GM12864 (cell line): ENCODE results near the gene PPHLN1.

Source experiments
- DNase-seq: peaks from one replicate; pipeline ENCODE4 v3.0.0-alpha.2; 2011; ENCODE audit warnings: low read depth
- H3K4me3 ChIP-seq: 2 replicates; pipeline ENCODE4 v1.5.1; 2011; ENCODE audit warnings: mild to moderate bottlenecking, low read depth, low read length, control low read depth
- TF ChIP-seq, protein P1 (sequence below): IDR thresholded peaks from 2 replicates; pipeline ENCODE4 v1.5.1; 2011; ENCODE audit warnings: low read depth, mild to moderate bottlenecking, moderate library complexity, low read length, control low read depth, inconsistent platforms; ENCODE audit errors: missing control alignments

Gene PPHLN1

DNA sequence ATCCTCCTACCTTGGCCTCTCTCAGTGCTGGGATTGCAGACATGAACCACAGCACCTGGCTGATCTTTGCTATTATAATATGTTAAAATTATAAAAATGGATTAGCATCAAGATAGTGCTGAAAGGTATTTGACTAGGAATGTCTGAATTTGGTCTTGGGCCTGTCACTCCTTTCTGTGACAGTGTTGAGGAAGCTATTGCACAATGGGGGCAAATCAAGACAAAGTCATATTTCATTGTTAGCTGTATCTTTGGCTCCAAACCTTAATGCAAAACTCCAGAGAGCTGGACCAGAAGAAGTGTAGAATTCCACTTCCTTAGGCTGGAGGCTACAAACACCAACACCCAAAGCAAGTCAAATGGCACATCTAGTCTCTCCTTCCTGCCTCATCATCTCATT lies 42.2 kb upstream of the PPHLN1 start:
- TF ChIP-seq, protein P1, sequence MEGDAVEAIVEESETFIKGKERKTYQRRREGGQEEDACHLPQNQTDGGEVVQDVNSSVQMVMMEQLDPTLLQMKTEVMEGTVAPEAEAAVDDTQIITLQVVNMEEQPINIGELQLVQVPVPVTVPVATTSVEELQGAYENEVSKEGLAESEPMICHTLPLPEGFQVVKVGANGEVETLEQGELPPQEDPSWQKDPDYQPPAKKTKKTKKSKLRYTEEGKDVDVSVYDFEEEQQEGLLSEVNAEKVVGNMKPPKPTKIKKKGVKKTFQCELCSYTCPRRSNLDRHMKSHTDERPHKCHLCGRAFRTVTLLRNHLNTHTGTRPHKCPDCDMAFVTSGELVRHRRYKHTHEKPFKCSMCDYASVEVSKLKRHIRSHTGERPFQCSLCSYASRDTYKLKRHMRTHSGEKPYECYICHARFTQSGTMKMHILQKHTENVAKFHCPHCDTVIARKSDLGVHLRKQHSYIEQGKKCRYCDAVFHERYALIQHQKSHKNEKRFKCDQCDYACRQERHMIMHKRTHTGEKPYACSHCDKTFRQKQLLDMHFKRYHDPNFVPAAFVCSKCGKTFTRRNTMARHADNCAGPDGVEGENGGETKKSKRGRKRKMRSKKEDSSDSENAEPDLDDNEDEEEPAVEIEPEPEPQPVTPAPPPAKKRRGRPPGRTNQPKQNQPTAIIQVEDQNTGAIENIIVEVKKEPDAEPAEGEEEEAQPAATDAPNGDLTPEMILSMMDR, result no peak
- no peak for DNase-seq

DNA sequence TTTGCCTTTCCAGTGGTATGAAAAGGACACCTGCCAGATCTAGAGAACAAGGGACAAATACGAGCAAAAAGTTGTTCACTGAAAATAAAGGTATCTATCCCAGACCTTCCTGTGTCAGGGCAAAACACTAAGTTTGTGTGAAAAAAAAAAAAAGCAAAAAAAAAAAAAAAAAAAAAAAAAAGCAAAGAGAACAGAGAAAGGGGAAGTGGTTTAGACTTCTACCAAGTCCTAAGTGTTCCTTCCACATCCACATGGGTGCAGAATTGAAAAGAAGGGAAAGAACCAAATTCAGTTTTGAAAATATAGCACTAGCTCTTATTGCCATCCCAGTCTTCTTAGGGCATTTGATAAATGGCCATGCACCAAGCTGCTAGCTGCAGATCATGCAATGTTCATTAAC lies 41.8 kb upstream of the PPHLN1 start:
- H3K4me3 ChIP-seq, result no peak overlapping the region
- DNase-seq, result no peak
- TF ChIP-seq, protein P1, result peak; percentile 6

More for the DNA sequence above, 42.2 kb upstream of the PPHLN1 start:
- H3K4me3 ChIP-seq, result no peak overlapping the region

DNA sequence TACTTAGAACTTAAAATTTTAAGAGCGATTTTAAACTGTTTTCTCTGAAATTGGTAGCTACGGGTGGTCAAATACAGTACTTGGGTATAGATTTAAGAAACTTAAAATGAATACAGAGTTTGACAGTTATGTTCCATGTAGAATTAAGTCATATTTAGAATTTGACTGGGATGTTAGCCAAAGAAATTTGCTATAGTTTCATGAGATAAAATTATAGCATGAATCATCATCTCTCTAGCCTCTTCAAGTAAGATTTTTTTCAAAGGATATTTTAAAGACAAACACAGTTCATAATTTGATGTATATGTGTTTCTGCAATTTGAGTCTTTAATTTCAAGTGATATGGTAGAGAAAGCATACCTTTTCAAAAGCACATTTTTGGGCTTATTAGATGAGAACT lies 41.1 kb upstream of the PPHLN1 start:
- DNase-seq, result no peak
- TF ChIP-seq, protein P1, result no peak

DNA sequence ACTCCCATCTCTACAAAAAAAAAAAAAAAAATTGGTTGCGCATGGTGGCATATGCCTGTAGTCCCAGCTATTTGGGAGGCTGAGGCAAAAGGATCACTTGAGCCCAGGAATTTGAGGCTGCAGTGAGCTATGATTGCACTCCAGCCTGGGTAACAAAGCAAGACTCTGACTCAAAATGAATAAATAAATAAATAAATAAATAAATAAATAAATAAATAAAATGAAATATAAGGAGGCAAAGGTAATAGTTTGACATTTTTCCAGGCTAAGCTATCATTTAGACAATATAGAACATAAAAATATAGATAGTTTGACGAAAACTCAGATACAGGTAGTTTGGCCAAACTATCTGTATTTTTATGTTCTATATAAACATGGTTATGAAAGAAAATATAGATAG lies 40.5 kb upstream of the PPHLN1 start:
- no peak for DNase-seq
- TF ChIP-seq, protein P1, result no peak
- H3K4me3 ChIP-seq, result no peak overlapping the region

More for the DNA sequence above, 41.1 kb upstream of the PPHLN1 start:
- no peak overlapping the region for H3K4me3 ChIP-seq

DNA sequence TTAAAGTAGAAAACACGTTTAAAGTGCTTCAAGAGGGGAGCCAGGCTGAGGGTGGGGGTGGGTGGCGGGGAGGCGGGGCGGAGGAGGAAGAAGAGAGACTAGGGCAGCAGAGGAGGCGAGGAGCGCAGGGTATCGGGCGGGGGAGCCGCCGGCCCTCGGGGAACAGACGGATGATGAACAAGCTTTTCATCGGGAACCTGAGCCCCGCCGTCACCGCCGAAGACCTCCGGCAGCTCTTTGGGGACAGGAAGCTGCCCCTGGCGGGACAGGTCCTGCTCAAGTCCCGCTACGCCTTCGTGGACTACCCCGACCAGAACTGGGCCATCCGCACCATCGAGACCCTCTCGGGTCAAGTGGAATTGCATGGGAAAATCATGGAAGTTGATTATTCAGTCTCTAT lies 39.2 kb upstream of the PPHLN1 start:
- TF ChIP-seq, protein P1, result no peak
- no peak for DNase-seq
- no peak overlapping the region for H3K4me3 ChIP-seq

DNA sequence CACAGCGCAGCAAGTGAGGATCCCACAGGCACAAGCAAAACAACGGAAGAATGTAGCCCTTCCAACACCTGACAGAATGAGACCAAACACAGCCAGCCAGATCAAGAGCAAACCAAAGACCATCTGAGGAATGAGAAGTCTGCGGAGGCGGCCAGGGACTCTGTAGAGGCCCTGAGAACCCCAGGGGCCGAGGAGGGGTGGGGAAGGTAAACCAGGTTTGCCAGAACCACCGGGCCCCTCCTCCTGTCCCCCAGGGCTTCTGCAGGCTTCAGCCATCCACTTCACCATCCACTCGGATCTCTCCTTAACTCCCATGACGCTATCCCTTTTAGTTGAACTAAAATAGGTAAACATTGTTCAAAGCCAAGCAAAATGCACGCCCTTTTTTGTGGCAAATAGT lies 37.4 kb upstream of the PPHLN1 start:
- no peak for DNase-seq
- no peak overlapping the region for H3K4me3 ChIP-seq
- TF ChIP-seq, protein P1, result no peak

DNA sequence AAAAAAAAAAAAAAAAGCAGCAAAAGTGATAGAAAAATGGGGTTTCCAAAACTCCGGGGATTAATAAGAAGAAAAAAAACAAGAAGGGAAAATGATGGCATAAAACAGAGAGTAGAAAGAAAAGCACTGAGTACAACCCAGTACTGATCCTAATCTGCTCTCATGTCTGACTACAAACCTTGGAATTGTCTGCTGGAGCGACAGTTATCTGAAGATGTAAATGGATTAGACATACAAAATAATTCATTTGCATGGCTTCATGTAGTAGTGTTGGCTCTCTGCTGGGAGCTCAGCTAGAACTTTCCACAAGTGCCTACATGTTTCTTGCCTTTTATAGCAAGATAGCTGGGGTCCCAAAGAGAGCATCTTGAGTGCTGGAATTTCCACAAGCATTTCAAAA lies 34.3 kb upstream of the PPHLN1 start:
- TF ChIP-seq, protein P1, result no peak
- DNase-seq, result no peak
- H3K4me3 ChIP-seq, result no peak overlapping the region
